DMS79 treated with DMSO at 0.1 percent for 48 hours (cell line): ENCODE data around the gene EEF1AKMT3.
"Not testable (repeated sequence)": the region's sequence is repeated elsewhere in the genome, so short reads cannot be mapped to it uniquely, and the experiment has no call there.

Experiments used
- DNase-seq: peaks from one replicate; lab custom pipeline; 2025; lab: John Stamatoyannopoulos, UW

Gene EEF1AKMT3

GRCh38 chr12:57765698-57766463 is 6.5 kb upstream of the EEF1AKMT3 start:
- DNase-seq = no peak

- DNase-seq = peak; percentile 55
Observed at GRCh38 chr12:57766464-57767304, 5.7 kb upstream of the EEF1AKMT3 start, which contains the start of gene CYP27B1. Gene CYP27B1, minus strand, starts transcription at chr12:57767078. Its CDS starts 37 bp downstream, at chr12:57767041.

GRCh38 chr12:57767305-57767698 is 5.1 kb upstream of the EEF1AKMT3 start:
- no peak for DNase-seq

GRCh38 chr12:57767876-57768275 is 4.5 kb upstream of the EEF1AKMT3 start:
- DNase-seq = no peak

GRCh38 chr12:57769594-57769993 is 2.8 kb upstream of the EEF1AKMT3 start:
- no peak for DNase-seq

- DNase-seq = no peak
Observed at GRCh38 chr12:57770734-57771133, 1.7 kb upstream of the EEF1AKMT3 start.

GRCh38 chr12:57771236-57771872 is 1.1 kb upstream of the EEF1AKMT3 start:
- DNase-seq = peak; percentile 73

GRCh38 chr12:57771873-57772428 is 463 bp upstream of the EEF1AKMT3 start, which contains the start of gene METTL1:
Gene METTL1, minus strand, starts transcription at chr12:57772105. Its CDS starts 22 bp downstream, at chr12:57772083.
- peak; percentile 73 for DNase-seq

GRCh38 chr12:57774634-57775033 is 2.2 kb downstream of the EEF1AKMT3 start:
- DNase-seq = not testable (repeated sequence)

- no peak for DNase-seq
Observed at GRCh38 chr12:57775044-57775443, 2.6 kb downstream of the EEF1AKMT3 start.

- no peak for DNase-seq
Observed at GRCh38 chr12:57775563-57776246, 3.3 kb downstream of the EEF1AKMT3 start.

- no peak for DNase-seq
Observed at GRCh38 chr12:57776247-57776587, 3.8 kb downstream of the EEF1AKMT3 start.

GRCh38 chr12:57777367-57777766 is 5.0 kb downstream of the EEF1AKMT3 start:
- DNase-seq = no peak

GRCh38 chr12:57777911-57778310 is 5.5 kb downstream of the EEF1AKMT3 start:
- no peak for DNase-seq

- DNase-seq = no peak
Observed at GRCh38 chr12:57779736-57780135, 7.3 kb downstream of the EEF1AKMT3 start.

- DNase-seq = no peak
Observed at GRCh38 chr12:57780284-57780897, 8.0 kb downstream of the EEF1AKMT3 start.

- no peak for DNase-seq
Observed at GRCh38 chr12:57781244-57781643, 8.8 kb downstream of the EEF1AKMT3 start.

GRCh38 chr12:57781801-57782200 is 9.4 kb downstream of the EEF1AKMT3 start:
- no peak for DNase-seq

- no peak for DNase-seq
Observed at GRCh38 chr12:57782243-57782607, 9.8 kb downstream of the EEF1AKMT3 start.

GRCh38 chr12:57782608-57783465 is 10.4 kb downstream of the EEF1AKMT3 start, which contains the start of gene TSFM:
Gene TSFM, plus strand, starts transcription at chr12:57782787. Its CDS starts 15 bp downstream, at chr12:57782802.
- DNase-seq = peak; percentile 58
